Nephron (organoid): ENCODE measurements around the gene NGF.

Experiments
- H3K27ac Mint-ChIP-seq, 3 experiments: 2 replicates each; pipeline ENCODE4 v1.8.0; 2020; ENCODE audit warnings: mixed read lengths in 3 of 3, mild to moderate bottlenecking in 2 of 3, moderate library complexity in 1 of 3
- H3K27me3 Mint-ChIP-seq: 2 replicates; pipeline ENCODE4 v1.8.0; 2021; ENCODE audit warnings: low read depth, mild to moderate bottlenecking, moderate library complexity, mixed read lengths
- H3K36me3 Mint-ChIP-seq: 2 replicates; pipeline ENCODE4 v1.8.0; 2020; ENCODE audit warnings: low read depth, mixed read lengths
- H3K4me1 Mint-ChIP-seq: 2 replicates; pipeline ENCODE4 v1.8.0; 2020; ENCODE audit warnings: mixed read lengths
- H3K4me3 Mint-ChIP-seq, 3 experiments: 2 replicates each; pipeline ENCODE4 v1.8.0; 2020; ENCODE audit warnings: mild to moderate bottlenecking in 3 of 3, mixed read lengths in 3 of 3, moderate library complexity in 2 of 3
- H3K9me3 Mint-ChIP-seq: 2 replicates; pipeline ENCODE4 v1.8.0; 2020; ENCODE audit warnings: mixed read lengths
- TF ChIP-seq, protein P1 (sequence below), 3 experiments: fragments of 200-600 bp; sonication (generic); IDR thresholded peaks; one replicate each; pipeline ENCODE4 v1.5.0; 2021; ENCODE audit warnings: antibody characterized with exemption in 3 of 3; ENCODE audit not compliant: unreplicated experiment in 3 of 3

Gene NGF

GRCh38 chr1:115317101-115318012 is 20.7 kb downstream of the NGF start:
- no peaks in the 10 kb centered on the region for H3K27me3 Mint-ChIP-seq
- H3K9me3 Mint-ChIP-seq: no peaks in the 10 kb centered on the region
- H3K4me1 Mint-ChIP-seq: peaks cover 14% of the 10 kb centered on the region
- no peaks in the 10 kb centered on the region for H3K36me3 Mint-ChIP-seq
- H3K4me3 Mint-ChIP-seq: no peak overlapping the region
- TF ChIP-seq, protein P1, sequence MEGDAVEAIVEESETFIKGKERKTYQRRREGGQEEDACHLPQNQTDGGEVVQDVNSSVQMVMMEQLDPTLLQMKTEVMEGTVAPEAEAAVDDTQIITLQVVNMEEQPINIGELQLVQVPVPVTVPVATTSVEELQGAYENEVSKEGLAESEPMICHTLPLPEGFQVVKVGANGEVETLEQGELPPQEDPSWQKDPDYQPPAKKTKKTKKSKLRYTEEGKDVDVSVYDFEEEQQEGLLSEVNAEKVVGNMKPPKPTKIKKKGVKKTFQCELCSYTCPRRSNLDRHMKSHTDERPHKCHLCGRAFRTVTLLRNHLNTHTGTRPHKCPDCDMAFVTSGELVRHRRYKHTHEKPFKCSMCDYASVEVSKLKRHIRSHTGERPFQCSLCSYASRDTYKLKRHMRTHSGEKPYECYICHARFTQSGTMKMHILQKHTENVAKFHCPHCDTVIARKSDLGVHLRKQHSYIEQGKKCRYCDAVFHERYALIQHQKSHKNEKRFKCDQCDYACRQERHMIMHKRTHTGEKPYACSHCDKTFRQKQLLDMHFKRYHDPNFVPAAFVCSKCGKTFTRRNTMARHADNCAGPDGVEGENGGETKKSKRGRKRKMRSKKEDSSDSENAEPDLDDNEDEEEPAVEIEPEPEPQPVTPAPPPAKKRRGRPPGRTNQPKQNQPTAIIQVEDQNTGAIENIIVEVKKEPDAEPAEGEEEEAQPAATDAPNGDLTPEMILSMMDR (IDR thresholded peaks at IDR 0.05; ENCODE audit: unreplicated experiment in 3 of 3): no peak
- H3K27ac Mint-ChIP-seq: no peak overlapping the region

DNA sequence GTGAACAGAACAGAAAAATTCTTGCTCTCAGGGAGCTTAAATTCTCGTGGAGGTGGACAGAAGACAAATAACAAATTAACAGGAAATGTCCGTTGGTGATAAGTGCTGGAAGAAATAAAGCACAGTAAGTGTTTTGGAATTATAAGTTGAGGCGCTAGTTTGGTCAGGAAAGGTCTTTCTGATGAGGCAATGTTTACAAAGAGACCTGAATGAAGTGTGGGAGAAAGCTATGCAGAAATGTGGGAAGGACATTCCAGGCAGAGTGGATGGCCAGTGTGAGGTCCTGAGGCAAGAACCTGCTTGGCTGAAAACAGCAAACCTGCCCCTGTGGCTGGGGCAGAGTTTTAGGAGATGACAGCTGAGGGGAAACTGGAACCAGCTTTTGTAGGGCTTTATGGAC is 23.3 kb downstream of the NGF start:
- H3K27me3 Mint-ChIP-seq: no peaks in the 10 kb centered on the region
- H3K9me3 Mint-ChIP-seq: no peaks in the 10 kb centered on the region
- H3K4me1 Mint-ChIP-seq: peaks cover 33% of the 10 kb centered on the region
- H3K27ac Mint-ChIP-seq: no peak overlapping the region
- H3K36me3 Mint-ChIP-seq: no peaks in the 10 kb centered on the region
- TF ChIP-seq, protein P1 (IDR thresholded peaks at IDR 0.05; ENCODE audit: unreplicated experiment in 3 of 3): no peak
- no peak overlapping the region for H3K4me3 Mint-ChIP-seq

- no peaks in the 10 kb centered on the region for H3K27me3 Mint-ChIP-seq
- no peak overlapping the region for H3K4me3 Mint-ChIP-seq
- TF ChIP-seq, protein P1 (IDR thresholded peaks at IDR 0.05; ENCODE audit: unreplicated experiment in 3 of 3): no peak
- H3K27ac Mint-ChIP-seq: no peak overlapping the region
- no peaks in the 10 kb centered on the region for H3K9me3 Mint-ChIP-seq
- H3K4me1 Mint-ChIP-seq: peaks cover 33% of the 10 kb centered on the region
- no peaks in the 10 kb centered on the region for H3K36me3 Mint-ChIP-seq
Measured at GRCh38 chr1:115314092-115314491, 24.0 kb downstream of the NGF start.

GRCh38 chr1:115313182-115313581 is 24.9 kb downstream of the NGF start:
- H3K4me3 Mint-ChIP-seq: no peak overlapping the region
- H3K9me3 Mint-ChIP-seq: no peaks in the 10 kb centered on the region
- no peaks in the 10 kb centered on the region for H3K36me3 Mint-ChIP-seq
- TF ChIP-seq, protein P1 (IDR thresholded peaks at IDR 0.05; ENCODE audit: unreplicated experiment in 3 of 3): no peak
- no peaks in the 10 kb centered on the region for H3K27me3 Mint-ChIP-seq
- peaks cover 33% of the 10 kb centered on the region for H3K4me1 Mint-ChIP-seq
- peak overlapping the region in 1 of 3 experiments; percentile 3 for H3K27ac Mint-ChIP-seq

DNA sequence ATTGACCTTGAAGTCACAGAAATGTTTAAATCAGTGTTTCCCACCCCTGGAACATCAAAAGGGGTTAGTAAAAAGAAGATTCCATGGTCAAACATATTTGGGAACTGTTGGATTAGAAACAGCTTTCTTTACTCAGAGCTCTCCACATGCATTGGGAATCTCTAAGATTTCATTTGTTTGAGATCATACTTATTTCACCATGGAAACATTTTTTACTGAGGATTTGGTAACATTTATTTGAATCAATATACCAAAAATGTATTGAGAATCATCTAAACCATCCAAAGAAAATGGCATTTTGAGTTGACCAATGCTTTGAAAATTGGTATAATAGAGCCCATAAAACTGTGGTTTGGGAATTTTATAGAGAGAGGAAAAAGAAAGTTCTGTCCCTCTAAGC is 25.3 kb downstream of the NGF start:
- H3K27me3 Mint-ChIP-seq: no peaks in the 10 kb centered on the region
- H3K9me3 Mint-ChIP-seq: no peaks in the 10 kb centered on the region
- no peak overlapping the region for H3K4me3 Mint-ChIP-seq
- peaks cover 33% of the 10 kb centered on the region for H3K4me1 Mint-ChIP-seq
- TF ChIP-seq, protein P1 (IDR thresholded peaks at IDR 0.05; ENCODE audit: unreplicated experiment in 3 of 3): no peak
- no peaks in the 10 kb centered on the region for H3K36me3 Mint-ChIP-seq
- H3K27ac Mint-ChIP-seq: no peak overlapping the region
